ENCODE data around the gene HMMR.

- TF ChIP-seq CTCF (IDR thresholded peaks at IDR 0.05) (no peak), POLR2A (IDR thresholded peaks at IDR 0.05) (no peak), POLR2AphosphoS5 (IDR thresholded peaks at IDR 0.05) (no peak), EP300 (IDR thresholded peaks at IDR 0.05) (no peak)
Observed at GRCh38 chr5:163467682-163468081, 7.2 kb downstream of the HMMR start.
